Trophoblast cell (in vitro differentiated cells and primary cell): ENCODE data around the gene GABRR1.
A peak's percentile ranks its signal among the peaks of the same experiment; 100 is the strongest.

Experiments used
- DNase-seq, 2 donors: peaks; one replicate each; pipeline ENCODE4 v3.0.0-alpha.2; 2016
- H2AFZ ChIP-seq: 2 replicates; pipeline ENCODE4 v1.6.1; 2013; ENCODE audit warnings: low read length, moderate library complexity, mild to moderate bottlenecking; ENCODE audit not compliant: insufficient read depth, poor library complexity
- H2AK5ac ChIP-seq: 2 replicates; pipeline ENCODE4 v1.6.1; 2013; ENCODE audit warnings: mild to moderate bottlenecking, low read length
- H2BK120ac ChIP-seq: 2 replicates; pipeline ENCODE4 v1.6.1; 2013; ENCODE audit warnings: low read length, mild to moderate bottlenecking, moderate library complexity; ENCODE audit not compliant: insufficient read depth, poor library complexity
- H2BK12ac ChIP-seq: 2 replicates; pipeline ENCODE4 v1.6.1; 2013; ENCODE audit warnings: mild to moderate bottlenecking, low read length, moderate library complexity
- H2BK5ac ChIP-seq: 2 replicates; pipeline ENCODE4 v1.6.1; 2013; ENCODE audit warnings: low read length, low read depth, moderate library complexity, mild to moderate bottlenecking; ENCODE audit not compliant: poor library complexity
- H3K14ac ChIP-seq: 2 replicates; pipeline ENCODE4 v1.6.1; 2013; ENCODE audit warnings: mild to moderate bottlenecking, low read length
- H3K18ac ChIP-seq: 2 replicates; pipeline ENCODE4 v1.6.1; 2013; ENCODE audit warnings: mild to moderate bottlenecking, low read length
- H3K23ac ChIP-seq: 2 replicates; pipeline ENCODE4 v1.6.1; 2013; ENCODE audit warnings: low read length
- H3K27ac ChIP-seq: 2 replicates; pipeline ENCODE4 v1.5.1; 2013; ENCODE audit warnings: low read depth, mild to moderate bottlenecking, inconsistent platforms, low read length, moderate library complexity
- H3K27me3 ChIP-seq: 2 replicates; pipeline ENCODE4 v1.6.1; 2013; ENCODE audit warnings: inconsistent platforms, mild to moderate bottlenecking, low read length, moderate library complexity; ENCODE audit not compliant: insufficient read depth
- H3K36me3 ChIP-seq, 2 experiments: 1 replicate in 1 of 2; 2 replicates in 1 of 2; pipeline ENCODE4 v1.6.1; 2013; ENCODE audit warnings: low read length in 2 of 2, mild to moderate bottlenecking in 2 of 2, moderate library complexity in 1 of 2; ENCODE audit not compliant: insufficient read depth in 2 of 2, control insufficient read depth in 1 of 2
- H3K4ac ChIP-seq: 2 replicates; pipeline ENCODE4 v1.6.1; 2013; ENCODE audit warnings: low read depth, mild to moderate bottlenecking, low read length, moderate library complexity
- H3K4me1 ChIP-seq, 2 experiments: 1 replicate in 1 of 2; 2 replicates in 1 of 2; pipeline ENCODE4 v1.6.1; 2013; ENCODE audit warnings: low read length in 2 of 2, mild to moderate bottlenecking in 2 of 2, moderate library complexity in 1 of 2; ENCODE audit not compliant: insufficient read depth in 2 of 2, control insufficient read depth in 1 of 2
- H3K4me2 ChIP-seq: 2 replicates; pipeline ENCODE4 v1.6.1; 2013; ENCODE audit warnings: inconsistent platforms, mild to moderate bottlenecking, low read length, moderate library complexity
- H3K4me3 ChIP-seq: 2 replicates; pipeline ENCODE4 v1.5.1; 2013; ENCODE audit warnings: mild to moderate bottlenecking, low read depth, low read length, inconsistent platforms
- H3K79me1 ChIP-seq: one replicate; pipeline ENCODE4 v1.6.1; 2013; ENCODE audit warnings: low read length
- H3K79me2 ChIP-seq: 2 replicates; pipeline ENCODE4 v1.6.1; 2013; ENCODE audit warnings: low read length, mild to moderate bottlenecking; ENCODE audit not compliant: control insufficient read depth, insufficient read depth, poor library complexity
- H3K9ac ChIP-seq: 2 replicates; pipeline ENCODE4 v1.6.1; 2013; ENCODE audit warnings: mild to moderate bottlenecking, low read length
- H3K9me3 ChIP-seq: 2 replicates; pipeline ENCODE4 v1.6.1; 2013; ENCODE audit warnings: low read depth, mild to moderate bottlenecking, control low read depth, inconsistent platforms, low read length; ENCODE audit not compliant: insufficient read depth
- H4K12ac ChIP-seq: 2 replicates; pipeline ENCODE4 v1.6.1; 2013; ENCODE audit warnings: low read depth, mild to moderate bottlenecking, low read length, moderate library complexity
- H4K8ac ChIP-seq: 2 replicates; pipeline ENCODE4 v1.6.1; 2013; ENCODE audit warnings: low read depth, mild to moderate bottlenecking, low read length, moderate library complexity
- H4K91ac ChIP-seq: one replicate; pipeline ENCODE4 v1.6.1; 2013; ENCODE audit warnings: low read depth, mild to moderate bottlenecking, low read length, moderate library complexity
- WGBS: extraction: QIAGEN DNeasy Blood & Tissue Kit; methylation state at CpG from one replicate; pipeline ENCODE4 v1.1.7; 2013; ENCODE audit warnings: missing lambda C conversion rate; ENCODE audit not compliant: insufficient read length, insufficient coverage; ENCODE audit errors: extremely low coverage; 5-methylcytosine and 5-hydroxymethylcytosine counted together

The GABRR1 gene

GRCh38 chr6:89146718-89147700 lies 70.1 kb downstream of the GABRR1 start:
- H3K79me2 ChIP-seq = peaks cover 2% of the 10 kb centered on the region
- no peak overlapping the region for H3K14ac ChIP-seq
- peak overlapping the region; percentile 42 for H4K91ac ChIP-seq
- H3K79me1 ChIP-seq = peaks cover 4% of the 10 kb centered on the region
- H2AFZ ChIP-seq = peak overlapping the region; percentile 61
- no peaks in the 10 kb centered on the region for H3K9me3 ChIP-seq
- no peak overlapping the region for H2BK12ac ChIP-seq
- no peak overlapping the region for H2BK120ac ChIP-seq
- peaks cover 0 to 6% of the 10 kb centered on the region in 2 experiments for H3K4me1 ChIP-seq
- no peak overlapping the region for H4K12ac ChIP-seq
- no peaks in the 10 kb centered on the region for H3K36me3 ChIP-seq
- no peak overlapping the region for H2AK5ac ChIP-seq
- H2BK5ac ChIP-seq = no peak overlapping the region
- H3K27me3 ChIP-seq = peaks cover 2% of the 10 kb centered on the region
- H4K8ac ChIP-seq = peak overlapping the region; percentile 44
- WGBS = no CpG with 5 or more reads among the region's 26 CpGs
- peak overlapping the region; percentile 62 for H3K18ac ChIP-seq
- DNase-seq = peak in 1 of 2 donors; percentile 32
- H3K23ac ChIP-seq = no peak overlapping the region
- peak overlapping the region; percentile 80 for H3K9ac ChIP-seq
- no peak overlapping the region for H3K27ac ChIP-seq
- H3K4me3 ChIP-seq = peak overlapping the region; percentile 83
- peak overlapping the region; percentile 100 for H3K4me2 ChIP-seq
- no peak overlapping the region for H3K4ac ChIP-seq

- no peaks in the 10 kb centered on the region for H3K9me3 ChIP-seq
- peaks cover 2% of the 10 kb centered on the region for H3K27me3 ChIP-seq
- H3K36me3 ChIP-seq = no peaks in the 10 kb centered on the region
- peak within 1 kb of the TSS; percentile 61 for H2AFZ ChIP-seq
- DNase-seq = peak in 1 of 2 donors; percentile 48
- H2BK120ac ChIP-seq = no peak within 1 kb of the TSS
- H3K79me1 ChIP-seq = peaks cover 4% of the 10 kb centered on the region
- H2AK5ac ChIP-seq = no peak within 1 kb of the TSS
- no peak within 1 kb of the TSS for H3K4ac ChIP-seq
- H3K27ac ChIP-seq = no peak within 1 kb of the TSS
- peak within 1 kb of the TSS; percentile 42 for H4K91ac ChIP-seq
- peak within 1 kb of the TSS; percentile 22 for H4K12ac ChIP-seq
- H3K4me3 ChIP-seq = peak within 1 kb of the TSS; percentile 83
- H2BK12ac ChIP-seq = no peak within 1 kb of the TSS
- peaks cover 0 to 6% of the 10 kb centered on the region in 2 experiments for H3K4me1 ChIP-seq
- peak within 1 kb of the TSS; percentile 80 for H3K9ac ChIP-seq
- H3K4me2 ChIP-seq = peak within 1 kb of the TSS; percentile 100
- H3K14ac ChIP-seq = peak within 1 kb of the TSS; percentile 24
- WGBS = no CpG with 5 or more reads among the region's 102 CpGs
- H3K79me2 ChIP-seq = peaks cover 2% of the 10 kb centered on the region
- peak within 1 kb of the TSS; percentile 62 for H3K18ac ChIP-seq
- no peak within 1 kb of the TSS for H2BK5ac ChIP-seq
- no peak within 1 kb of the TSS for H3K23ac ChIP-seq
- H4K8ac ChIP-seq = peak within 1 kb of the TSS; percentile 44
Observed at GRCh38 chr6:89145956-89146717, 71.0 kb downstream of the GABRR1 start, which contains the start of gene PM20D2. Gene PM20D2, plus strand, starts transcription at chr6:89146055. Its CDS starts 90 bp downstream, at chr6:89146145.

- H3K4me2 ChIP-seq = peak overlapping the region; percentile 100
- H3K79me2 ChIP-seq = peaks cover 2% of the 10 kb centered on the region
- H4K91ac ChIP-seq = no peak overlapping the region
- no peak overlapping the region for H3K18ac ChIP-seq
- peak in 1 of 2 donors; percentile 18 for DNase-seq
- H4K8ac ChIP-seq = peak overlapping the region; percentile 44
- peak overlapping the region; percentile 15 for H3K9ac ChIP-seq
- H2AFZ ChIP-seq = no peak overlapping the region
- peaks cover 4% of the 10 kb centered on the region for H3K79me1 ChIP-seq
- peaks cover 0 to 6% of the 10 kb centered on the region in 2 experiments for H3K4me1 ChIP-seq
- H3K4ac ChIP-seq = no peak overlapping the region
- H2AK5ac ChIP-seq = no peak overlapping the region
- no peak overlapping the region for H4K12ac ChIP-seq
- WGBS = no CpG with 5 or more reads among the region's 17 CpGs
- no peak overlapping the region for H2BK120ac ChIP-seq
- H3K23ac ChIP-seq = no peak overlapping the region
- H2BK12ac ChIP-seq = no peak overlapping the region
- H3K9me3 ChIP-seq = no peaks in the 10 kb centered on the region
- H3K36me3 ChIP-seq = no peaks in the 10 kb centered on the region
- H3K27ac ChIP-seq = no peak overlapping the region
- no peak overlapping the region for H2BK5ac ChIP-seq
- peak overlapping the region; percentile 83 for H3K4me3 ChIP-seq
- H3K27me3 ChIP-seq = peaks cover 2% of the 10 kb centered on the region
- H3K14ac ChIP-seq = no peak overlapping the region
Observed at GRCh38 chr6:89145091-89145955, 71.8 kb downstream of the GABRR1 start.
